Stimulated activated CD8-positive, alpha-beta memory T cell treated with anti-CD3 and anti-CD28 coated beads, Interleukin-7, amount 100 ng/mL, for 4 hours (primary cell): ENCODE measurements around the gene CDCP1.

Source experiments
- DNase-seq, 2 donors: peaks; one replicate each; pipeline ENCODE4 v3.0.0-alpha.2; 2020; ENCODE audit warnings: low read depth in 2 of 2

The CDCP1 gene

GRCh38 chr3:45137656-45138181 lies 8.5 kb downstream of the CDCP1 start:
- no peak for DNase-seq

GRCh38 chr3:45135959-45136358 lies 10.2 kb downstream of the CDCP1 start:
- no peak for DNase-seq

GRCh38 chr3:45134758-45135521 lies 11.2 kb downstream of the CDCP1 start:
- no peak for DNase-seq

GRCh38 chr3:45132568-45133211 lies 13.5 kb downstream of the CDCP1 start:
- no peak for DNase-seq

GRCh38 chr3:45131201-45131600 lies 15.0 kb downstream of the CDCP1 start:
- DNase-seq = no peak

GRCh38 chr3:45130476-45130875 lies 15.7 kb downstream of the CDCP1 start:
- no peak for DNase-seq

GRCh38 chr3:45128950-45129349 lies 17.2 kb downstream of the CDCP1 start:
- DNase-seq = no peak

GRCh38 chr3:45127130-45127822 lies 18.9 kb downstream of the CDCP1 start:
- DNase-seq = no peak

GRCh38 chr3:45126730-45127129 lies 19.4 kb downstream of the CDCP1 start:
- DNase-seq = no peak

- no peak for DNase-seq
These were observed 20.6 kb downstream of the CDCP1 start for GRCh38 chr3:45125550-45126026.

- no peak for DNase-seq
These were observed 21.2 kb downstream of the CDCP1 start for GRCh38 chr3:45124956-45125355.

- DNase-seq = no peak
These were observed 21.8 kb downstream of the CDCP1 start for GRCh38 chr3:45124352-45124751.

- DNase-seq = no peak
These were observed 22.5 kb downstream of the CDCP1 start for GRCh38 chr3:45123581-45124269.

- no peak for DNase-seq
These were observed 23.1 kb downstream of the CDCP1 start for GRCh38 chr3:45123030-45123429.

- no peak for DNase-seq
These were observed 25.6 kb downstream of the CDCP1 start for GRCh38 chr3:45120359-45121158.

GRCh38 chr3:45119824-45120358 lies 26.3 kb downstream of the CDCP1 start:
- no peak for DNase-seq

- DNase-seq = no peak
These were observed 26.8 kb downstream of the CDCP1 start for GRCh38 chr3:45119376-45119775.

- no peak for DNase-seq
These were observed 27.5 kb downstream of the CDCP1 start for GRCh38 chr3:45118615-45119071.

GRCh38 chr3:45116350-45116749 lies 29.8 kb downstream of the CDCP1 start:
- no peak for DNase-seq

- DNase-seq = no peak
These were observed 32.5 kb downstream of the CDCP1 start for GRCh38 chr3:45113625-45114050.

GRCh38 chr3:45112939-45113338 lies 33.2 kb downstream of the CDCP1 start:
- no peak for DNase-seq
